ENCODE measurements around the gene SF3B2. TPM values are rescaled to one million over a fixed set of nuclear protein-coding genes. Genes with fewer than 3 reads are reported as not detected.

SF3B2 gene
- total RNA-seq, 2 donors from 2014 or later: 142 TPM

DNA sequence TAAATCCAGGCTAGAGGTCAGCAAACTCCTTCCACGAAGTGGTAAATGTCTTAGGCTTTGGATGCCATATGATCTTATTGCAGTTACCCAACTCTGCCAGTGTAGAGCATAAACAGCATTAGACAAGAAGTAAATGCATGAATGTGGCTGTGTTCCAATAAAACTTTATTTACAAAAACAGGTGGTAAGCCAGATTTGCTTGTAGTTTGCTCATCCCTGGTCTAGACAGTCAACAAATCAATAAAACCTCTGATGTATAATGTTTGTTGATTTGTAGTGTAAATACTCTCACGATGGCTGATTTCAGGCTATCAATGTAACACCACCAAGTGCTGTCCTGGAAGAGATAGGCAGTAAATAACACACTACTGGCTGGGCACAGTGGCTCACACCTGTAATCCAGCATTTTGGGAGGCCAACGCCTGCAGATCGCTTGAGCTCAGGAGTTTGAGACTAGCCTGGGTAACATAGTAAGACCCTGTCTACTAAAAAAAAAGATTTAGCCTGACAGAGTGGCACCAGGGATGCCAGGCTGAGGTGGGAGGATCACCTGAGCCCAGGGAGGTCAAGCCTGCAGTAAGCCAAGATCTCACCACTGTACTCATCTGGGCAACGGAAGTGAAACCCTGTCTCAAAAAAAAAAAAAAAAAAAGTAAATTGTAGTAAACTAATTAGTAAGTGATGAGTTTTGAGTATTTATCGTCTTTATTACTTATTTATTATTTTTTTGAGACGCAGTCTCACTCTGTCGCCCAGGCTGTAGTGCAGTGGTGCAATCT, 19.0 kb upstream of the SF3B2 start:
- no peak overlapping the region for H3K27ac ChIP-seq

DNA sequence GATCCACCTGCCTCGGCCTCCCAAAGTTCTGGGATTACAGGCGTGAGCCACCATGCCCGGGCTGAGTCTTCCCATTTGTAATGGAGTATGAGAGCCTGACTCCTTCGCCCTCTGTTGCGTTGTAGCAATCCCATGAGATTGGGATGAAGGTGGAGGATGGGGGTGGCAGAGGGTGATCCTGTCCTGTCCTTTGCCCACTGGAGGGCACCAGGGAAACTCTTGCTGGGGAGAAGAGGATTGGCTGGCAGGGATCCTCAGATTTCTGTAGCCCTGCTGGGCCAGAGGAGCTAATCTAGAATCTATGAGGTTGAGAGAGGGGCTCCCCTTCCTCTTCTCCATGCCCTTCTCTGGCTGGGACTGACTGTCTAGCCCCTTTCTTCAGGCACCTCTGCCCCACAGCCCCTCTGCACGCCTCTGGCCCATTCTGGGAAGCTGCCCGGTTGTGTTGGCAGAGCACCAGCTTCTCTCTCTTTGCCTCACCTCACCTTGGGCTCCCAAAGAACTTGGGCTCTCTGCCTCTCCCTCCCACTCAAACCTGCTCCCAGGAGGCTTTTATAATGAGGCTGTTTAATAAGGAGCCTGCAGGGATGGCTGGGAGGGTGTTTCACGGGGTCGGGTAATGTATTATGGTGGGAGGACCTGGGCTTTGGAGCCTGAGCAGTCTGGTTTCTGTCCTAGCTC, 16.4 kb upstream of the SF3B2 start:
- Histone ChIP-seq H3K27ac (no peak overlapping the region), H3K27me3 (replicated peaks; ENCODE audit: insufficient read depth) (no peaks in the 10 kb centered on the region), H3K4me1 (ENCODE audit: control insufficient read depth in 1 of 2, low read depth in 2 of 2) (no peaks in the 10 kb centered on the region), H3K4me3 (no peak overlapping the region), H3K9me3 (no peaks in the 10 kb centered on the region), H3K36me3 (no peaks in the 10 kb centered on the region)
- TF ChIP-seq, protein P1, sequence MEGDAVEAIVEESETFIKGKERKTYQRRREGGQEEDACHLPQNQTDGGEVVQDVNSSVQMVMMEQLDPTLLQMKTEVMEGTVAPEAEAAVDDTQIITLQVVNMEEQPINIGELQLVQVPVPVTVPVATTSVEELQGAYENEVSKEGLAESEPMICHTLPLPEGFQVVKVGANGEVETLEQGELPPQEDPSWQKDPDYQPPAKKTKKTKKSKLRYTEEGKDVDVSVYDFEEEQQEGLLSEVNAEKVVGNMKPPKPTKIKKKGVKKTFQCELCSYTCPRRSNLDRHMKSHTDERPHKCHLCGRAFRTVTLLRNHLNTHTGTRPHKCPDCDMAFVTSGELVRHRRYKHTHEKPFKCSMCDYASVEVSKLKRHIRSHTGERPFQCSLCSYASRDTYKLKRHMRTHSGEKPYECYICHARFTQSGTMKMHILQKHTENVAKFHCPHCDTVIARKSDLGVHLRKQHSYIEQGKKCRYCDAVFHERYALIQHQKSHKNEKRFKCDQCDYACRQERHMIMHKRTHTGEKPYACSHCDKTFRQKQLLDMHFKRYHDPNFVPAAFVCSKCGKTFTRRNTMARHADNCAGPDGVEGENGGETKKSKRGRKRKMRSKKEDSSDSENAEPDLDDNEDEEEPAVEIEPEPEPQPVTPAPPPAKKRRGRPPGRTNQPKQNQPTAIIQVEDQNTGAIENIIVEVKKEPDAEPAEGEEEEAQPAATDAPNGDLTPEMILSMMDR (IDR thresholded peaks at IDR 0.05): no peak
- DNase-seq (ENCODE audit: low spot score): no peak
- no peak for ATAC-seq (ENCODE audit: insufficient number of reproducible peaks, low FRiP score, low read depth)

More for the DNA sequence above, 19.0 kb upstream of the SF3B2 start:
- TF ChIP-seq, protein P1 (IDR thresholded peaks at IDR 0.05): no peak
- no peaks in the 10 kb centered on the region for H3K27me3 ChIP-seq (replicated peaks; ENCODE audit: insufficient read depth)
- H3K36me3 ChIP-seq: no peaks in the 10 kb centered on the region
- H3K9me3 ChIP-seq: no peaks in the 10 kb centered on the region
- ATAC-seq (ENCODE audit: insufficient number of reproducible peaks, low FRiP score, low read depth) (no peak), DNase-seq (ENCODE audit: low spot score) (no peak)
- H3K4me3 ChIP-seq: no peak overlapping the region
- H3K4me1 ChIP-seq (ENCODE audit: control insufficient read depth in 1 of 2, low read depth in 2 of 2): no peaks in the 10 kb centered on the region

DNA sequence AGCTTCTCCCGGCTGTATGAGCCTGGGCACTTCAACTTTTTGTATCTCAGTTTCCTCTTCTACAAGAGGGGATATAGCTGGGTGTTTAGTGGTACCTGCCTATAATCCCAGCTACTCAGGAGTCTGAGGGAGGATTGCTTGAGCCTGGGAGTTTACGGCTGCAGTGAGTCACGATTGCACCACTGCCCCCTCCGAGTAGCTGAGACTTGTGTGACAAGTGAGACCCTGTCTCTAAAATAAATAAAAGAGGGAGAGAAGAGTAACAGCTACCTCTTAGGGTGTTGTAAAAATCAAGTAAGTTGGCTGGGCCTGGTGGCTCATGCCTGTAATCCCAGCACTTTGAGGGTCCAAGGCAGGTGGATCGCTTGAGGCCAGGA, 15.8 kb upstream of the SF3B2 start:
- Histone ChIP-seq H3K27me3 (replicated peaks; ENCODE audit: insufficient read depth) (no peaks in the 10 kb centered on the region), H3K4me3 (no peak overlapping the region), H3K9me3 (no peaks in the 10 kb centered on the region), H3K4me1 (ENCODE audit: control insufficient read depth in 1 of 2, low read depth in 2 of 2) (no peaks in the 10 kb centered on the region), H3K27ac (no peak overlapping the region), H3K36me3 (no peaks in the 10 kb centered on the region)
- no peak for ATAC-seq (ENCODE audit: insufficient number of reproducible peaks, low FRiP score, low read depth)
- DNase-seq (ENCODE audit: low spot score): no peak
- TF ChIP-seq, protein P1 (IDR thresholded peaks at IDR 0.05): no peak

DNA sequence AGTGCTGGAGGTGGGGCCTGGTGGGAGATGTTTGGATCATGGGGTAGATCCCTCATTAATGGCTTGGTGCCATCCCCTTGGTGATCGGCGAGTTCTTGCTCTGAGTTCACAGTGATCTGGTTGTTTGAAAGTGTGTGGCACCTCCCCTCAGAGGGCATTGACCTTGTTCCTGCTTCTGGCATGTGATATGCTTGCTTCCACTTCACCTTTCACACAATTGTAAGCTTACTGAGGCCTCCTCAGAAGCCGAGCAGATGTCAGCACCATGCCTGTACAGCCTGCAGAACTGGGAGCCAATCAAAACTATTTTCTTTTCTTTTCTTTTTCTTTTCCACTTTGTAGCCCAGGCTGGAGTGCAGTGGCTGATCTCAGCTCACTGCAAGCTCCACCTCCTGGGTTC, 14.8 kb upstream of the SF3B2 start:
- H3K36me3 ChIP-seq: no peaks in the 10 kb centered on the region
- H3K27ac ChIP-seq: no peak overlapping the region
- TF ChIP-seq, protein P1 (IDR thresholded peaks at IDR 0.05): no peak
- no peaks in the 10 kb centered on the region for H3K27me3 ChIP-seq (replicated peaks; ENCODE audit: insufficient read depth)
- H3K9me3 ChIP-seq: no peaks in the 10 kb centered on the region
- no peak for ATAC-seq (ENCODE audit: insufficient number of reproducible peaks, low FRiP score, low read depth)
- DNase-seq (ENCODE audit: low spot score): no peak
- no peaks in the 10 kb centered on the region for H3K4me1 ChIP-seq (ENCODE audit: control insufficient read depth in 1 of 2, low read depth in 2 of 2)
- H3K4me3 ChIP-seq: no peak overlapping the region

DNA sequence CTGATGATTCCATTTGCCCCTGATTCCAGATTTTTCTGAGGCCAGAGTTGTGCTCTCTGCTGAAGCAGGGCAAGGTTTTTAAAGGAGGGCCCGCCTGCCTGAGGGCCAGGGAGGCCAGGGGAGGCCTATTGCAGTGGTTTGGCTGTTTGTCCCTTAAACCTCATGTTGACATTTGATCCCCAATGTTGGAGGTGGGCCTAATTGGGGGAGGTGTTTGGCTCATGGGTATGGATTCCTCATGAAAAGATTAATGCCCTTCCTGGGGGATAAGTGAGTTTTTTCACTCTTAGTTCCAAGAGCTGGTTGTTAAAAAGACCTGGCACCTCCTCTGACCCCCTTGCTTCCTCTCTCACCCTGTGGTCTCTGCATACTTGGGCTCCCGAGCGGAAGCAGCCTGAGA, 12.4 kb upstream of the SF3B2 start:
- no peaks in the 10 kb centered on the region for H3K4me1 ChIP-seq (ENCODE audit: control insufficient read depth in 1 of 2, low read depth in 2 of 2)
- H3K4me3 ChIP-seq: no peak overlapping the region
- H3K27ac ChIP-seq: no peak overlapping the region
- H3K36me3 ChIP-seq: no peaks in the 10 kb centered on the region
- H3K9me3 ChIP-seq: no peaks in the 10 kb centered on the region
- TF ChIP-seq, protein P1 (IDR thresholded peaks at IDR 0.05): no peak
- ATAC-seq (ENCODE audit: insufficient number of reproducible peaks, low FRiP score, low read depth): no peak
- no peaks in the 10 kb centered on the region for H3K27me3 ChIP-seq (replicated peaks; ENCODE audit: insufficient read depth)
- DNase-seq (ENCODE audit: low spot score): no peak
